ENCODE results near the gene MTMR11.

MTMR11 gene

GRCh38 chr1:149933208-149933607 is 3.5 kb downstream of the MTMR11 start:
- DNase-seq: no peak

GRCh38 chr1:149932474-149932873 is 4.2 kb downstream of the MTMR11 start:
- DNase-seq: no peak

- DNase-seq: no peak
These were observed 5.4 kb downstream of the MTMR11 start for GRCh38 chr1:149931212-149931790.

- DNase-seq: no peak
These were observed 6.8 kb downstream of the MTMR11 start for GRCh38 chr1:149929856-149930255.

- no peak for DNase-seq
These were observed 8.3 kb downstream of the MTMR11 start for GRCh38 chr1:149928401-149928724.

GRCh38 chr1:149927563-149928400 is 8.9 kb downstream of the MTMR11 start, which contains the start of gene SF3B4:
TSS of gene SF3B4 (minus strand) at chr1:149927803. CDS start at chr1:149927759, 44 bp downstream.
- DNase-seq: peak; percentile 94 to 95

GRCh38 chr1:149927056-149927562 is 9.6 kb downstream of the MTMR11 start:
- no peak for DNase-seq

- DNase-seq: no peak
These were observed 10.4 kb downstream of the MTMR11 start for GRCh38 chr1:149926296-149926695.

- DNase-seq: no peak
These were observed 10.9 kb downstream of the MTMR11 start for GRCh38 chr1:149925751-149926150.

- DNase-seq: no peak
These were observed 11.3 kb downstream of the MTMR11 start for GRCh38 chr1:149925345-149925744.

- no peak for DNase-seq
These were observed 13.1 kb downstream of the MTMR11 start for GRCh38 chr1:149923626-149924025.

- peak in 1 of 2 donors; percentile 52 for DNase-seq
These were observed 19.0 kb downstream of the MTMR11 start, which contains the start of gene SV2A for GRCh38 chr1:149917571-149918144. TSS of gene SV2A (minus strand) at chr1:149917844. CDS start at chr1:149913840, 4,004 bp downstream.

GRCh38 chr1:149916898-149917252 is 19.8 kb downstream of the MTMR11 start:
- DNase-seq: no peak

GRCh38 chr1:149916193-149916897 is 20.3 kb downstream of the MTMR11 start:
- no peak for DNase-seq

GRCh38 chr1:149915429-149916192 is 21.1 kb downstream of the MTMR11 start:
- no peak for DNase-seq

- no peak for DNase-seq
These were observed 22.1 kb downstream of the MTMR11 start for GRCh38 chr1:149914545-149914944.

GRCh38 chr1:149906570-149907075 is 30.1 kb downstream of the MTMR11 start:
- no peak for DNase-seq

GRCh38 chr1:149903836-149904491 is 32.7 kb downstream of the MTMR11 start:
- no peak for DNase-seq

GRCh38 chr1:149899460-149900284 is 37.0 kb downstream of the MTMR11 start, which contains the start of gene BOLA1:
TSS of gene BOLA1 (plus strand) at chr1:149899568. CDS start at chr1:149900060, 492 bp downstream.
- peak; percentile 83 to 85 for DNase-seq

- no peak for DNase-seq
These were observed 40.1 kb downstream of the MTMR11 start for GRCh38 chr1:149896575-149896974.

- DNase-seq: no peak
These were observed 47.7 kb downstream of the MTMR11 start for GRCh38 chr1:149888999-149889289.

All from CD4-positive, alpha-beta T cell treated with Interleukin-1 beta for 1 hour (primary cell).